ENCODE results near the gene SLC44A1. TPM values are rescaled to one million over a fixed set of nuclear protein-coding genes. Genes with fewer than 3 reads are reported as not detected.

Gene SLC44A1
- total RNA-seq, 1 donor from 2014 or later: 51.3 TPM

- TF ChIP-seq, protein P1, sequence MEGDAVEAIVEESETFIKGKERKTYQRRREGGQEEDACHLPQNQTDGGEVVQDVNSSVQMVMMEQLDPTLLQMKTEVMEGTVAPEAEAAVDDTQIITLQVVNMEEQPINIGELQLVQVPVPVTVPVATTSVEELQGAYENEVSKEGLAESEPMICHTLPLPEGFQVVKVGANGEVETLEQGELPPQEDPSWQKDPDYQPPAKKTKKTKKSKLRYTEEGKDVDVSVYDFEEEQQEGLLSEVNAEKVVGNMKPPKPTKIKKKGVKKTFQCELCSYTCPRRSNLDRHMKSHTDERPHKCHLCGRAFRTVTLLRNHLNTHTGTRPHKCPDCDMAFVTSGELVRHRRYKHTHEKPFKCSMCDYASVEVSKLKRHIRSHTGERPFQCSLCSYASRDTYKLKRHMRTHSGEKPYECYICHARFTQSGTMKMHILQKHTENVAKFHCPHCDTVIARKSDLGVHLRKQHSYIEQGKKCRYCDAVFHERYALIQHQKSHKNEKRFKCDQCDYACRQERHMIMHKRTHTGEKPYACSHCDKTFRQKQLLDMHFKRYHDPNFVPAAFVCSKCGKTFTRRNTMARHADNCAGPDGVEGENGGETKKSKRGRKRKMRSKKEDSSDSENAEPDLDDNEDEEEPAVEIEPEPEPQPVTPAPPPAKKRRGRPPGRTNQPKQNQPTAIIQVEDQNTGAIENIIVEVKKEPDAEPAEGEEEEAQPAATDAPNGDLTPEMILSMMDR (IDR thresholded peaks at IDR 0.05; ENCODE audit: insufficient read depth, low read length, severe bottlenecking): no peak
- DNase-seq (ENCODE audit: low read depth) (no peak), FAIRE-seq (no peak)
- H3K36me3 ChIP-seq (ENCODE audit: control insufficient read depth, insufficient read depth, low read length): peaks cover 2% of the 10 kb centered on the region
- H3K27me3 ChIP-seq (ENCODE audit: control insufficient read depth, insufficient read depth, low read length): no peaks in the 10 kb centered on the region
- no peak overlapping the region for H3K4me3 ChIP-seq (ENCODE audit: low read depth, low read length)
Observed at GRCh38 chr9:105389796-105390195, 145.3 kb downstream of the SLC44A1 start.

DNA sequence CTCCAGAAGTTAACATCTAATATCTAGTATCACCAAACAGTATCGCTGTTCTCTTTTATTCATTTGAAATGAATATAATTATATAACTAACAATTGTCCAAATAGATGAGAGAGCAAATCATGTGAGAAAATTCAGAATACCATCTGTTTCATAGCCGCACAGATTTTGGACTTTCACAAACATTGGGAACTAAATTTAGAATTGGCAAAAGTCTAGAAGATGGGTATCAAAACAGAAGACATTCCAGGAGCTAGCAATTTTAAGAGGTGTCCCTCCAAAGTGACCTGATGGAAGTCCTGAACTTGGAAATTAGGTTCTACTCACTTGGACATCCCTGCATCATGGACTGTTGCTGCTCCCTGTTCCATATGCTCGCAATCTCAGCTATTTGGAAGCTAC, 146.4 kb downstream of the SLC44A1 start:
- DNase-seq (ENCODE audit: low read depth) (no peak), FAIRE-seq (no peak)
- H3K36me3 ChIP-seq (ENCODE audit: control insufficient read depth, insufficient read depth, low read length): no peaks in the 10 kb centered on the region
- TF ChIP-seq, protein P1 (IDR thresholded peaks at IDR 0.05; ENCODE audit: insufficient read depth, low read length, severe bottlenecking): no peak
- H3K4me3 ChIP-seq (ENCODE audit: low read depth, low read length): no peak overlapping the region
- no peaks in the 10 kb centered on the region for H3K27me3 ChIP-seq (ENCODE audit: control insufficient read depth, insufficient read depth, low read length)

- DNase-seq (ENCODE audit: low read depth) (no peak), FAIRE-seq (no peak)
- no peak overlapping the region for H3K4me3 ChIP-seq (ENCODE audit: low read depth, low read length)
- H3K36me3 ChIP-seq (ENCODE audit: control insufficient read depth, insufficient read depth, low read length): no peaks in the 10 kb centered on the region
- TF ChIP-seq, protein P1 (IDR thresholded peaks at IDR 0.05; ENCODE audit: insufficient read depth, low read length, severe bottlenecking): no peak
- H3K27me3 ChIP-seq (ENCODE audit: control insufficient read depth, insufficient read depth, low read length): no peaks in the 10 kb centered on the region
Observed at GRCh38 chr9:105391288-105391687, 146.8 kb downstream of the SLC44A1 start.

DNA sequence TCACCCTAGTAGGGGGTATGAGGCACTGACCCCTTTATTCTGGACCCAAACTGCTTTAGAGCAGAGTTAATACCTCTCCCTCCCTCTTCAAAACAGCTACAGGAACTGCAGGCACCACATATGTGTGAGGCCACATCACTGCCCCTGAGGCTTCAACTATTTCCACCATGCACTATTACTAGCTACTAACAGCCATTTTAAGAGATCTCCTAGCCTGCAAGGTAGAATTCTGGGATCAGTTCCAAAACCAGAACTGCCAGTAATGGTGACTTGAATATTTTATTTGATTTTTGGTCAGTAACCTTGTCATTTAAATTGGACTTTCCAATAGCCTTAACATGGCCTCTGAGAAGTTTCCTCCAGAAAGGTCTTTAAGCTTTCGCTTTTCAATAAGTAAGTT, 148.1 kb downstream of the SLC44A1 start:
- Histone ChIP-seq H3K27me3 (ENCODE audit: control insufficient read depth, insufficient read depth, low read length) (no peaks in the 10 kb centered on the region), H3K36me3 (ENCODE audit: control insufficient read depth, insufficient read depth, low read length) (no peaks in the 10 kb centered on the region), H3K4me3 (ENCODE audit: low read depth, low read length) (no peak overlapping the region)
- DNase-seq (ENCODE audit: low read depth): no peak
- FAIRE-seq: no peak
- TF ChIP-seq, protein P1 (IDR thresholded peaks at IDR 0.05; ENCODE audit: insufficient read depth, low read length, severe bottlenecking): no peak

DNA sequence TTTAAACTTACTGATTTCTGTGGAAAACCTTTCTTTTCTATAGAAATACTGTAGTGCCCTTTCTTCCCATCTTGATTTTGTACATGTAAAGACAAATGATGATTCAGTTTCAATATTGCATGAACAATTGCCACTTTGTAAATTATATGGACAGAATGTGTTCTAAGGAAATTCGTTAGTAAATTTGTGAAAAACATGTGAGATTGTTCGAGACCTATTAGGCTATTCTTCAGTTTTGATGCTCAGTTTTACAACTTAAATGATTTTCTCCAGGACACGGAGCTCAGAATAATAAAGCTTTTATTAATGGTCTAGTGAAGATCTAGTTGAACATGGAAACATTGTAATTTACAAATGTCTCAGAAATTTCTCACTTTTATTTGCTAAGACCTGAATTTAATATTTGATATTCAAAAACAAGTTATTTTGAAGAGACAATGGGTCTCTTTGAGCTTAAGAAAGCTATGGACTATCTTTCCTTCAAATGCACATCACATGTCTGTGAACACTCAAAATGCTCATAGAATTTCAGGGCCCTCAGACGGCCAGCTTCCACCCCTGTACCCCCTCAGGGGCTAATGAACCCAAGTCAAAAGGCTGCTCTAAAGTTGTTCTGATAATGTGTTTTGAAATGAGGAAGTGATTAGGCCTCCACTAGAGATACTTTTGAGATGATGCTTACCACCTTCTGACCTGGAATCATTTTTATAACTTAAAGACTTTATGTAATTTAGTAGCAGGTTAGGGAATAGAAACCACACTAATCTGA, 149.3 kb downstream of the SLC44A1 start:
- Histone ChIP-seq H3K27me3 (ENCODE audit: control insufficient read depth, insufficient read depth, low read length) (no peaks in the 10 kb centered on the region), H3K36me3 (ENCODE audit: control insufficient read depth, insufficient read depth, low read length) (no peaks in the 10 kb centered on the region), H3K4me3 (ENCODE audit: low read depth, low read length) (no peak overlapping the region)
- FAIRE-seq (no peak), DNase-seq (ENCODE audit: low read depth) (no peak)
- TF ChIP-seq, protein P1 (IDR thresholded peaks at IDR 0.05; ENCODE audit: insufficient read depth, low read length, severe bottlenecking): no peak

DNA sequence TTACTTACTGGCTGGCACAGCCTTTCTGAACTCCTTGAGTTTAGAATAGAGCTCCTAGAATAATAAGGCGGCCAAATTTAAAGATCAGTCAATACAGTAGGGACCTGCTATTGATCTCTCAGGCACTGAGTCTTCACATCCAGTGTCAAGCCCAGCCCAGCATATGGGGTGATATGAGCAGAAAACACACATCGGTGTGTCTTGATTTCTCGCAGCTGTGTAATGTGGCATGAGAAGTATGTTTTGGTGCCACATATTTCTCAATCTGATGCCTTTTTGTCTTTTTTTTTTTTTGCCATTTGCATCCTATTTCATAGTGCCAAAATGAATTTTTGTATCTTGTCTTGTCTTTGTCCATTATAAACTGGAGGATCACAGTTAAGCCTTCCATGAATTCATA, 152.0 kb downstream of the SLC44A1 start:
- no peaks in the 10 kb centered on the region for H3K27me3 ChIP-seq (ENCODE audit: control insufficient read depth, insufficient read depth, low read length)
- no peak overlapping the region for H3K4me3 ChIP-seq (ENCODE audit: low read depth, low read length)
- FAIRE-seq (no peak), DNase-seq (ENCODE audit: low read depth) (no peak)
- no peaks in the 10 kb centered on the region for H3K36me3 ChIP-seq (ENCODE audit: control insufficient read depth, insufficient read depth, low read length)
- TF ChIP-seq, protein P1 (IDR thresholded peaks at IDR 0.05; ENCODE audit: insufficient read depth, low read length, severe bottlenecking): no peak

All from bronchial epithelial cell (primary cell).